ENCODE results near the gene ADCY1.
"Not testable (repeated sequence)": the region's sequence is repeated elsewhere in the genome, so short reads cannot be mapped to it uniquely, and the experiment has no call there.

The ADCY1 gene

GRCh38 chr7:45573661-45574415 is at the start of gene ADCY1:
TSS of gene ADCY1 (plus strand) at chr7:45574368. CDS start at chr7:45574544, 176 bp downstream.
- no peak for DNase-seq (ENCODE audit: low read depth)

- no peak for DNase-seq (ENCODE audit: low read depth)
Measured at GRCh38 chr7:45524445-45524844, 49.7 kb upstream of the ADCY1 start.

GRCh38 chr7:45525057-45525456 is 49.1 kb upstream of the ADCY1 start:
- no peak for DNase-seq (ENCODE audit: low read depth)

- DNase-seq (ENCODE audit: low read depth): no peak
Measured at GRCh38 chr7:45543473-45543872, 30.7 kb upstream of the ADCY1 start.

GRCh38 chr7:45545105-45545710 is 29.0 kb upstream of the ADCY1 start:
- DNase-seq (ENCODE audit: low read depth): not testable (repeated sequence)

- DNase-seq (ENCODE audit: low read depth): not testable (repeated sequence)
Measured at GRCh38 chr7:45548917-45549316, 25.3 kb upstream of the ADCY1 start.

- DNase-seq (ENCODE audit: low read depth): no peak
Measured at GRCh38 chr7:45563401-45563800, 10.8 kb upstream of the ADCY1 start.

GRCh38 chr7:45563941-45564461 is 10.2 kb upstream of the ADCY1 start:
- DNase-seq (ENCODE audit: low read depth): no peak

- no peak for DNase-seq (ENCODE audit: low read depth)
Measured at GRCh38 chr7:45564485-45564884, 9.7 kb upstream of the ADCY1 start.

GRCh38 chr7:45564886-45565455 is 9.2 kb upstream of the ADCY1 start:
- DNase-seq (ENCODE audit: low read depth): no peak

- no peak for DNase-seq (ENCODE audit: low read depth)
Measured at GRCh38 chr7:45566386-45566785, 7.8 kb upstream of the ADCY1 start.

GRCh38 chr7:45566961-45567360 is 7.2 kb upstream of the ADCY1 start:
- DNase-seq (ENCODE audit: low read depth): no peak

- no peak for DNase-seq (ENCODE audit: low read depth)
Measured at GRCh38 chr7:45567713-45568112, 6.5 kb upstream of the ADCY1 start.

GRCh38 chr7:45568536-45569289 is 5.5 kb upstream of the ADCY1 start:
- no peak for DNase-seq (ENCODE audit: low read depth)

- DNase-seq (ENCODE audit: low read depth): no peak
Measured at GRCh38 chr7:45569290-45569685, 4.9 kb upstream of the ADCY1 start.

- no peak for DNase-seq (ENCODE audit: low read depth)
Measured at GRCh38 chr7:45570797-45571196, 3.4 kb upstream of the ADCY1 start.

- no peak for DNase-seq (ENCODE audit: low read depth)
Measured at GRCh38 chr7:45573204-45573603, 964 bp upstream of the ADCY1 start.

GRCh38 chr7:45574416-45574668 is 174 bp downstream of the ADCY1 start:
- no peak for DNase-seq (ENCODE audit: low read depth)

GRCh38 chr7:45574669-45575500 is 717 bp downstream of the ADCY1 start:
- DNase-seq (ENCODE audit: low read depth): no peak

GRCh38 chr7:45575501-45576248 is 1.5 kb downstream of the ADCY1 start:
- no peak for DNase-seq (ENCODE audit: low read depth)

Data from stimulated activated CD8-positive, alpha-beta memory T cell treated with anti-CD3 and anti-CD28 coated beads, Interleukin-7, amount 100 ng/mL, for 24 hours (primary cell).